Fibroblast of lung (primary cell): ENCODE measurements around the gene SUN5. TPM values are rescaled to one million over a fixed set of nuclear protein-coding genes. Genes with fewer than 3 reads are reported as not detected.
"Not testable (repeated sequence)": the region's sequence is repeated elsewhere in the genome, so short reads cannot be mapped to it uniquely, and the experiment has no call there.

Source experiments
- DNase-seq, 2 donors: peaks; one replicate each; pipeline versions ENCODE4 v3.0.0 to v3.0.0-alpha.2; 2010; ENCODE audit warnings: low read depth in 2 of 2
- H2AFZ ChIP-seq: 2 replicates; pipeline ENCODE4 v1.5.1; 2012; ENCODE audit warnings: low read length, control low read depth, inconsistent platforms
- H3K27ac ChIP-seq: 2 replicates; pipeline ENCODE4 v1.5.1; 2011; ENCODE audit warnings: low read length, control low read depth; ENCODE audit not compliant: insufficient read depth
- H3K27me3 ChIP-seq: 2 replicates; pipeline ENCODE4 v1.5.1; 2011; ENCODE audit warnings: mild to moderate bottlenecking, low read length; ENCODE audit not compliant: control insufficient read depth, insufficient read depth
- H3K36me3 ChIP-seq: 2 replicates; pipeline ENCODE4 v1.5.1; 2011; ENCODE audit warnings: low read length; ENCODE audit not compliant: control insufficient read depth, insufficient read depth
- H3K4me1 ChIP-seq: 2 replicates; pipeline ENCODE4 v1.5.1; 2011; ENCODE audit warnings: low read length; ENCODE audit not compliant: control insufficient read depth, insufficient read depth; ENCODE audit errors: extremely low read depth
- H3K4me2 ChIP-seq: 2 replicates; pipeline ENCODE4 v1.5.1; 2011; ENCODE audit warnings: low read length, control low read depth; ENCODE audit not compliant: insufficient read depth; ENCODE audit errors: extremely low read depth
- H3K4me3 ChIP-seq, 4 experiments: fragments of 200-600 bp in 1 of 4; sonication (generic) in 1 of 4; replicated peaks in 1 of 4; 2 replicates each; pipeline ENCODE4 v1.5.1; 2011 to 2016; ENCODE audit warnings: low read length in 4 of 4, low read depth in 3 of 4, mild to moderate bottlenecking in 3 of 4, control low read depth in 2 of 4, inconsistent platforms in 1 of 4, mixed read lengths in 1 of 4; ENCODE audit not compliant: insufficient read depth in 1 of 4; ENCODE audit errors: control extremely low read depth in 1 of 4
- H3K79me2 ChIP-seq: 2 replicates; pipeline ENCODE4 v1.5.1; 2012; ENCODE audit warnings: mild to moderate bottlenecking, low read length, inconsistent platforms; ENCODE audit not compliant: control insufficient read depth, insufficient read depth
- H3K9ac ChIP-seq: 2 replicates; pipeline ENCODE4 v1.5.1; 2011; ENCODE audit warnings: mild to moderate bottlenecking, low read length, control low read depth; ENCODE audit not compliant: insufficient read depth
- H3K9me3 ChIP-seq: 2 replicates; pipeline ENCODE4 v1.5.1; 2012; ENCODE audit warnings: low read depth, low read length; ENCODE audit not compliant: control insufficient read depth, insufficient read depth
- H4K20me1 ChIP-seq: 2 replicates; pipeline ENCODE4 v1.5.1; 2011; ENCODE audit warnings: low read length; ENCODE audit not compliant: control insufficient read depth, insufficient read depth; ENCODE audit errors: extremely low read depth
- CTCF ChIP-seq, 2 donors: IDR thresholded peaks in 1 of 2; conservative IDR thresholded peaks in 1 of 2; 1 replicate in 1 of 2; 2 replicates in 1 of 2; pipeline ENCODE4 v1.5.1; 2011 to 2012; ENCODE audit warnings: low read length in 2 of 2, control low read depth in 1 of 2, inconsistent platforms in 1 of 2, low read depth in 1 of 2, mild to moderate bottlenecking in 1 of 2
- EZH2 ChIP-seq: IDR thresholded peaks from 2 replicates; pipeline ENCODE4 v1.5.1; 2012; ENCODE audit warnings: low read length, control low read depth, mild to moderate bottlenecking; ENCODE audit errors: missing control alignments
- polyA plus RNA-seq, 2 donors: library from polyadenylated mRNA; depleted of rRNA in 1 of 2; stranded (reverse) in 1 of 2; unstranded in 1 of 2; fragments of >200 nt; gene quantifications; 2 replicates each; pipeline ENCODE4 v1.2.1, GENCODE V29; 2011 to 2012; ENCODE audit warnings: missing spikeins in 1 of 2
- total RNA-seq: library from RNA; depleted of rRNA; stranded (reverse); fragments of >200 nt; gene quantifications from 2 replicates; pipeline ENCODE4 v1.2.1, GENCODE V29; 2014

The SUN5 gene
- total and polyA plus RNA-seq, 2 donors (not counting 1 experiment from before 2014, with no cell fraction given) = not detected

GRCh38 chr20:32974204-32975064, 29.8 kb downstream of the SUN5 start:
- H3K27ac ChIP-seq, H4K20me1 ChIP-seq, H3K27me3 ChIP-seq, H3K9ac ChIP-seq, H3K9me3 ChIP-seq, H3K36me3 ChIP-seq, H2AFZ ChIP-seq, H3K4me1 ChIP-seq, H3K79me2 ChIP-seq, H3K4me3 ChIP-seq, DNase-seq, H3K4me2 ChIP-seq: not testable (repeated sequence)

GRCh38 chr20:32973077-32973717, 31.0 kb downstream of the SUN5 start:
- Histone ChIP-seq H4K20me1 (no peaks in the 10 kb centered on the region), H3K27ac (no peak overlapping the region), H3K9me3 (no peaks in the 10 kb centered on the region), H3K4me2 (no peak overlapping the region), H3K27me3 (no peaks in the 10 kb centered on the region), H3K4me1 (no peaks in the 10 kb centered on the region), H3K36me3 (no peaks in the 10 kb centered on the region), H3K4me3 (no peak overlapping the region), H3K79me2 (no peaks in the 10 kb centered on the region), H2AFZ (no peak overlapping the region), H3K9ac (no peak overlapping the region)
- no peak for DNase-seq
- TF ChIP-seq CTCF (conservative IDR thresholded peaks at IDR 0.05 in 1 of 2, IDR thresholded peaks at IDR 0.05 in 1 of 2; ENCODE audit: low read depth in 1 of 2, low read length in 2 of 2) (no peak), EZH2 (no peak)

- Histone ChIP-seq H4K20me1 (no peaks in the 10 kb centered on the region), H2AFZ (no peak overlapping the region), H3K27me3 (no peaks in the 10 kb centered on the region), H3K4me1 (no peaks in the 10 kb centered on the region), H3K4me3 (no peak overlapping the region), H3K36me3 (no peaks in the 10 kb centered on the region), H3K4me2 (no peak overlapping the region), H3K27ac (no peak overlapping the region), H3K79me2 (no peaks in the 10 kb centered on the region), H3K9ac (no peak overlapping the region), H3K9me3 (no peaks in the 10 kb centered on the region)
- no peak for DNase-seq
- TF ChIP-seq EZH2 (no peak), CTCF (conservative IDR thresholded peaks at IDR 0.05 in 1 of 2, IDR thresholded peaks at IDR 0.05 in 1 of 2; ENCODE audit: low read depth in 1 of 2, low read length in 2 of 2) (no peak)
Measured at GRCh38 chr20:32972181-32973076, 31.8 kb downstream of the SUN5 start.
